K562 (cell line): ENCODE results near the gene STX2. TPM values are rescaled to one million over a fixed set of nuclear protein-coding genes. Genes with fewer than 3 reads are reported as not detected.

Source experiments
- BCL6 ChIP-seq: fragments of 250-450 bp; sonication (Bioruptor Pico); IDR thresholded peaks from 2 replicates; pipeline ENCODE4 v1.4.0; 2020
- CREB1 ChIP-seq, 2 experiments: sonication (generic) in 1 of 2; formaldehyde crosslinking in 1 of 2; IDR thresholded peaks; 2 replicates each; pipeline versions ENCODE4 v1.6.1 to v1.8.0; 2012 to 2022; ENCODE audit warnings: inconsistent platforms in 1 of 2, mild to moderate bottlenecking in 1 of 2, missing genetic modification reagents in 1 of 2, moderate library complexity in 1 of 2
- IFI16 ChIP-seq: fragments of 250-450 bp; sonication (Bioruptor Pico); IDR thresholded peaks from 2 replicates; pipeline ENCODE4 v2.1.2; 2022; ENCODE audit warnings: mild to moderate bottlenecking, inconsistent platforms
- NFE2L1 ChIP-seq: fragments of 450-650 bp; IDR thresholded peaks from 2 replicates; pipeline ENCODE4 v1.6.1; 2016; ENCODE audit warnings: missing genetic modification characterization, low read depth, mild to moderate bottlenecking, missing compliant biosample characterization, moderate library complexity, borderline replicate concordance
- PTBP1 ChIP-seq: fragments of 200-400 bp; formaldehyde crosslinking; IDR thresholded peaks from 2 replicates; pipeline ENCODE4 v1.6.1; 2017; ENCODE audit warnings: low read depth, low read length
- SIX5 ChIP-seq, 2 experiments: IDR thresholded peaks; 2 replicates each; pipeline ENCODE4 v1.6.1; 2011; ENCODE audit warnings: low read length in 2 of 2, borderline replicate concordance in 1 of 2, low read depth in 1 of 2, mild to moderate bottlenecking in 1 of 2, moderate library complexity in 1 of 2; ENCODE audit not compliant: insufficient read depth in 1 of 2
- TCFL5 ChIP-seq: fragments of 250-450 bp; sonication (Bioruptor Pico); conservative IDR thresholded peaks from 2 replicates; pipeline ENCODE4 v1.6.1; 2021; ENCODE audit warnings: mild to moderate bottlenecking, moderate library complexity, matching md5 sums
- ZFP1 ChIP-seq: fragments of 450-650 bp; formaldehyde crosslinking; IDR thresholded peaks from 2 replicates; pipeline ENCODE4 v1.4.0; 2020; ENCODE audit warnings: mild to moderate bottlenecking, mixed read lengths
- ZNF239 ChIP-seq: fragments of 250-450 bp; sonication (Bioruptor Pico); IDR thresholded peaks from 2 replicates; pipeline ENCODE4 v1.4.0; 2020; ENCODE audit warnings: mild to moderate bottlenecking
- ZNF584 ChIP-seq: fragments of 200-800 bp; sonication (Bioruptor generic); IDR thresholded peaks from 2 replicates; pipeline ENCODE4 v1.6.1; 2016; ENCODE audit warnings: low read depth, mild to moderate bottlenecking, missing genetic modification characterization, missing compliant biosample characterization
- polyA plus RNA-seq, 8 experiments: library from polyadenylated mRNA; depleted of rRNA in 4 of 8; stranded (reverse) in 5 of 8; unstranded in 3 of 8; fragments of >200 nt; fragmentation: Nextera tagmentation in 2 of 8; fragmentation: Illumina TruSeq in 1 of 8; extraction: Ambion mirVana in 2 of 8; extraction: Trizol in 1 of 8; gene quantifications; 2 replicates each; pipeline versions ENCODE4 v1.2.1 to v1.2.3, GENCODE V29; 2011 to 2014; ENCODE audit warnings: inconsistent platforms in 1 of 8, missing spikeins in 1 of 8
- total RNA-seq, 7 experiments: library from RNA; depleted of rRNA in 6 of 7; stranded (reverse); fragments of >200 nt in 6 of 7; fragmentation: Illumina TruSeq in 2 of 7; extraction: Trizol in 2 of 7; gene quantifications; 2 replicates each; pipeline versions ENCODE4 v1.2.1 to v1.2.3, GENCODE V29; 2011 to 2021; ENCODE audit warnings: low replicate concordance in 1 of 7
- TF ChIP-seq, protein P1 (sequence below): fragments of 250-450 bp; sonication (Bioruptor Pico); IDR thresholded peaks from 2 replicates; pipeline ENCODE4 v1.4.0; 2020; ENCODE audit warnings: mild to moderate bottlenecking, moderate library complexity
- TF ChIP-seq, protein P2 (sequence below), 2 experiments: IDR thresholded peaks; 2 replicates each; pipeline ENCODE4 v1.6.1; 2011; ENCODE audit warnings: borderline replicate concordance in 1 of 2, control low read depth in 1 of 2, low read depth in 1 of 2, low read length in 1 of 2, mild to moderate bottlenecking in 1 of 2, mixed read lengths in 1 of 2, moderate library complexity in 1 of 2; ENCODE audit not compliant: insufficient read depth in 1 of 2, insufficient read length in 1 of 2, poor library complexity in 1 of 2, severe bottlenecking in 1 of 2; ENCODE audit errors: extremely low read depth in 1 of 2
- TF ChIP-seq, protein P3 (sequence below), 2 experiments: fragments of 200-800 bp in 1 of 2; sonication (Bioruptor generic) in 1 of 2; sonication (generic) in 1 of 2; formaldehyde crosslinking in 1 of 2; IDR thresholded peaks in 1 of 2; conservative IDR thresholded peaks in 1 of 2; 2 replicates each; pipeline versions ENCODE4 v1.5.0 to v1.6.1; 2016 to 2020; ENCODE audit warnings: missing compliant biosample characterization in 1 of 2, missing genetic modification characterization in 1 of 2, missing genetic modification reagents in 1 of 2
- TF ChIP-seq, protein P4 (sequence below): fragments of 450-650 bp; formaldehyde crosslinking; conservative IDR thresholded peaks from 2 replicates; pipeline ENCODE4 v1.4.0; 2022; ENCODE audit warnings: mild to moderate bottlenecking, missing genetic modification characterization

Gene STX2
- total and polyA plus RNA-seq, 9 of the 15 experiments (the other 6 are each of a cell fraction or from before 2014, with no cell fraction given), result 22.2 to 54.6 (median 30.8) TPM

DNA sequence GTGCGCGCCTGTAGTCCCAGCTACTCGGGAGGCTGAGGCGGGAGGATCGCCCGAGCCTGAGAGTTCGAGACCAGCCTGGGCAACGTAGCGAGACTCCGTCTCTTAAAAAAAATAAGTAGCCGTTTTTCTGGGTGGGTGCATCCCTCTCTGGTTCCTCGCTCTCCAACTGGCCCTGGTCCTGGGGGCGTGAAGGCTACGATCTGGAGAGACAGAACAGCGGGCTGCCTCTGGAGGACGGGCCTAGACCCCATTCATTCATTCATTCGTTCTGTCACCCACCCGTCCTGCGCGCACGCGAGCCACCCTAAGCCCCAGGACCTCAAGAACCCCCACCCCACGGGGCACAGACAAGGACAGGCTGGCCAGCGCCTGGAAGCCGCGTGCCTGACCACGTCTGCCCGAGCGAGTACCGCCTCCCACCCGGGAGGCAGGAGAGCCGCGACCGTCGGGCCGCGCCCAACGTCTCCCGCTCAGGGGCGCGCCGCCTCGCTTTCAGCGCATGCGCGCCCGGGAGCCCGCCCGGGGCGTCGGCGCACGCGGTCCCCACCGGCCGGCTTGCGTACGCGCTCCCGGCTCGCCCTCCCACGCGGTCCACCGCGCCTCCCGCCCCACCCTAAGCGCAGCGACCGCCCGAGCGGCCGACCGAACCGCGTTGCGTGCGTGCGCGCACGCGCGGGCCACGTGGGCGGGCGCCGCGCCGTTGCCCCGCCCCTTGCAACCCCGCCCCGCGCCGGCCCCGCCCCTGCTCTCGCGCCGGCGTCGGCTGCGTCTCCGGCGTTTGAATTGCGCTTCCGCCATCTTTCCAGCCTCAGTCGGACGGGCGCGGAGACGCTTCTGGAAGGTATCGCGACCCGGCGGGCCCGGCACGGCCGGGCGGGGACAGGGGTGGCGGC is 32.5 kb upstream of the STX2 start, which contains the start of gene RAN (continued):
- TF ChIP-seq, protein P1, sequence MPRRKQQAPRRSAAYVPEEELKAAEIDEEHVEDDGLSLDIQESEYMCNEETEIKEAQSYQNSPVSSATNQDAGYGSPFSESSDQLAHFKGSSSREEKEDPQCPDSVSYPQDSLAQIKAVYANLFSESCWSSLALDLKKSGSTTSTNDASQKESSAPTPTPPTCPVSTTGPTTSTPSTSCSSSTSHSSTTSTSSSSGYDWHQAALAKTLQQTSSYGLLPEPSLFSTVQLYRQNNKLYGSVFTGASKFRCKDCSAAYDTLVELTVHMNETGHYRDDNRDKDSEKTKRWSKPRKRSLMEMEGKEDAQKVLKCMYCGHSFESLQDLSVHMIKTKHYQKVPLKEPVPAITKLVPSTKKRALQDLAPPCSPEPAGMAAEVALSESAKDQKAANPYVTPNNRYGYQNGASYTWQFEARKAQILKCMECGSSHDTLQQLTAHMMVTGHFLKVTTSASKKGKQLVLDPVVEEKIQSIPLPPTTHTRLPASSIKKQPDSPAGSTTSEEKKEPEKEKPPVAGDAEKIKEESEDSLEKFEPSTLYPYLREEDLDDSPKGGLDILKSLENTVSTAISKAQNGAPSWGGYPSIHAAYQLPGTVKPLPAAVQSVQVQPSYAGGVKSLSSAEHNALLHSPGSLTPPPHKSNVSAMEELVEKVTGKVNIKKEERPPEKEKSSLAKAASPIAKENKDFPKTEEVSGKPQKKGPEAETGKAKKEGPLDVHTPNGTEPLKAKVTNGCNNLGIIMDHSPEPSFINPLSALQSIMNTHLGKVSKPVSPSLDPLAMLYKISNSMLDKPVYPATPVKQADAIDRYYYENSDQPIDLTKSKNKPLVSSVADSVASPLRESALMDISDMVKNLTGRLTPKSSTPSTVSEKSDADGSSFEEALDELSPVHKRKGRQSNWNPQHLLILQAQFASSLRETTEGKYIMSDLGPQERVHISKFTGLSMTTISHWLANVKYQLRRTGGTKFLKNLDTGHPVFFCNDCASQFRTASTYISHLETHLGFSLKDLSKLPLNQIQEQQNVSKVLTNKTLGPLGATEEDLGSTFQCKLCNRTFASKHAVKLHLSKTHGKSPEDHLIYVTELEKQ, result no peak
- TF ChIP-seq NFE2L1 (tag) (no peak), ZNF584 (CRISPR knock-in tag) (no peak), IFI16 (CRISPR knock-in tag) (no peak), CREB1 (IDR thresholded peaks at IDR 0.05) (peak; percentile 59; the same call in 1 of the 2 replicates), CREB1 (CRISPR knock-in tag; IDR thresholded peaks at IDR 0.05) (no peak), SIX5 (IDR thresholded peaks at IDR 0.05; ENCODE audit: borderline replicate concordance in 1 of 2, insufficient read depth in 1 of 2, low read depth in 1 of 2, low read length in 2 of 2) (no peak), BCL6 (no peak), ZNF239 (no peak), ZFP1 (no peak), TCFL5 (CRISPR knock-in tag) (no peak), PTBP1 (no peak)
- TF ChIP-seq, protein P2, sequence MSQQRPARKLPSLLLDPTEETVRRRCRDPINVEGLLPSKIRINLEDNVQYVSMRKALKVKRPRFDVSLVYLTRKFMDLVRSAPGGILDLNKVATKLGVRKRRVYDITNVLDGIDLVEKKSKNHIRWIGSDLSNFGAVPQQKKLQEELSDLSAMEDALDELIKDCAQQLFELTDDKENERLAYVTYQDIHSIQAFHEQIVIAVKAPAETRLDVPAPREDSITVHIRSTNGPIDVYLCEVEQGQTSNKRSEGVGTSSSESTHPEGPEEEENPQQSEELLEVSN (IDR thresholded peaks at IDR 0.05; ENCODE audit: borderline replicate concordance in 1 of 2, extremely low read depth in 1 of 2, insufficient read depth in 1 of 2, insufficient read length in 1 of 2, low read depth in 1 of 2, low read length in 1 of 2, poor library complexity in 1 of 2, severe bottlenecking in 1 of 2), result peak; percentile 98 to 100
- TF ChIP-seq, protein P3, sequence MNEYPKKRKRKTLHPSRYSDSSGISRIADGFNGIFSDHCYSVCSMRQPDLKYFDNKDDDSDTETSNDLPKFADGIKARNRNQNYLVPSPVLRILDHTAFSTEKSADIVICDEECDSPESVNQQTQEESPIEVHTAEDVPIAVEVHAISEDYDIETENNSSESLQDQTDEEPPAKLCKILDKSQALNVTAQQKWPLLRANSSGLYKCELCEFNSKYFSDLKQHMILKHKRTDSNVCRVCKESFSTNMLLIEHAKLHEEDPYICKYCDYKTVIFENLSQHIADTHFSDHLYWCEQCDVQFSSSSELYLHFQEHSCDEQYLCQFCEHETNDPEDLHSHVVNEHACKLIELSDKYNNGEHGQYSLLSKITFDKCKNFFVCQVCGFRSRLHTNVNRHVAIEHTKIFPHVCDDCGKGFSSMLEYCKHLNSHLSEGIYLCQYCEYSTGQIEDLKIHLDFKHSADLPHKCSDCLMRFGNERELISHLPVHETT (CRISPR knock-in tag; conservative IDR thresholded peaks at IDR 0.05 in 1 of 2, IDR thresholded peaks at IDR 0.05 in 1 of 2), result peak in 1 of 2 experiments; percentile 97; a peak in 2 of 4 replicates
- TF ChIP-seq, protein P4, sequence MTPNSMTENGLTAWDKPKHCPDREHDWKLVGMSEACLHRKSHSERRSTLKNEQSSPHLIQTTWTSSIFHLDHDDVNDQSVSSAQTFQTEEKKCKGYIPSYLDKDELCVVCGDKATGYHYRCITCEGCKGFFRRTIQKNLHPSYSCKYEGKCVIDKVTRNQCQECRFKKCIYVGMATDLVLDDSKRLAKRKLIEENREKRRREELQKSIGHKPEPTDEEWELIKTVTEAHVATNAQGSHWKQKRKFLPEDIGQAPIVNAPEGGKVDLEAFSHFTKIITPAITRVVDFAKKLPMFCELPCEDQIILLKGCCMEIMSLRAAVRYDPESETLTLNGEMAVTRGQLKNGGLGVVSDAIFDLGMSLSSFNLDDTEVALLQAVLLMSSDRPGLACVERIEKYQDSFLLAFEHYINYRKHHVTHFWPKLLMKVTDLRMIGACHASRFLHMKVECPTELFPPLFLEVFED (CRISPR knock-in tag), result 0 out of 2 replicates have a peak, but pooled peaks have one; percentile 6
